Measurements from ENCODE around the gene NCOA3.

GRCh38 chr20:47541355-47541922, 39.8 kb downstream of the NCOA3 start:
- TF ChIP-seq ELF4 (IDR thresholded peaks at IDR 0.05) (no peak), TARDBP (IDR thresholded peaks at IDR 0.05) (no peak)
